ENCODE data around the gene FREM1.
"Not testable (repeated sequence)": the region's sequence is repeated elsewhere in the genome, so short reads cannot be mapped to it uniquely, and the experiment has no call there.

Gene FREM1

GRCh38 chr9:14909961-14910805 lies at the start of gene FREM1:
Gene FREM1 (minus strand): TSS chr9:14910428. CDS start chr9:14868977, 41,451 bp downstream.
- in situ Hi-C loops (cut with MboI; ENCODE audit: low sequenced_read_pairs): no loop called here

- in situ Hi-C loops (cut with MboI; ENCODE audit: low sequenced_read_pairs): no loop called here
Observed at GRCh38 chr9:14958989-14959388, 48.8 kb upstream of the FREM1 start.

GRCh38 chr9:14957109-14957508 lies 46.9 kb upstream of the FREM1 start:
- in situ Hi-C loops (cut with MboI; ENCODE audit: low sequenced_read_pairs): no loop called here

- in situ Hi-C loops (cut with MboI; ENCODE audit: low sequenced_read_pairs): no loop called here
Observed at GRCh38 chr9:14956208-14956607, 46.0 kb upstream of the FREM1 start.

- in situ Hi-C loops (cut with MboI; ENCODE audit: low sequenced_read_pairs): no loop called here
Observed at GRCh38 chr9:14945351-14945750, 35.1 kb upstream of the FREM1 start.

GRCh38 chr9:14941501-14942405 lies 31.5 kb upstream of the FREM1 start:
- in situ Hi-C loops (cut with MboI; ENCODE audit: low sequenced_read_pairs): no loop called here

- in situ Hi-C loops (cut with MboI; ENCODE audit: low sequenced_read_pairs): no loop called here
Observed at GRCh38 chr9:14939378-14939777, 29.1 kb upstream of the FREM1 start.

- in situ Hi-C loops (cut with MboI; ENCODE audit: low sequenced_read_pairs): no loop called here
Observed at GRCh38 chr9:14937216-14937615, 27.0 kb upstream of the FREM1 start.

GRCh38 chr9:14936491-14936890 lies 26.3 kb upstream of the FREM1 start:
- in situ Hi-C loops (cut with MboI; ENCODE audit: low sequenced_read_pairs): no loop called here

- in situ Hi-C loops (cut with MboI; ENCODE audit: low sequenced_read_pairs): no loop called here
Observed at GRCh38 chr9:14935964-14936363, 25.7 kb upstream of the FREM1 start.

- in situ Hi-C loops (cut with MboI; ENCODE audit: low sequenced_read_pairs): no loop called here
Observed at GRCh38 chr9:14935106-14935751, 25.0 kb upstream of the FREM1 start.

GRCh38 chr9:14932641-14933040 lies 22.4 kb upstream of the FREM1 start:
- in situ Hi-C loops (cut with MboI; ENCODE audit: low sequenced_read_pairs): no loop called here

GRCh38 chr9:14932231-14932630 lies 22.0 kb upstream of the FREM1 start:
- in situ Hi-C loops (cut with MboI; ENCODE audit: low sequenced_read_pairs): no loop called here

GRCh38 chr9:14926941-14927624 lies 16.9 kb upstream of the FREM1 start:
- in situ Hi-C loops (cut with MboI; ENCODE audit: low sequenced_read_pairs): no loop called here

GRCh38 chr9:14924230-14925219 lies 14.3 kb upstream of the FREM1 start:
- in situ Hi-C loops (cut with MboI; ENCODE audit: low sequenced_read_pairs): no loop called here

GRCh38 chr9:14923701-14924100 lies 13.5 kb upstream of the FREM1 start:
- in situ Hi-C loops (cut with MboI; ENCODE audit: low sequenced_read_pairs): no loop called here

- in situ Hi-C loops (cut with MboI; ENCODE audit: low sequenced_read_pairs): not testable (repeated sequence)
Observed at GRCh38 chr9:14920805-14921204, 10.6 kb upstream of the FREM1 start.

GRCh38 chr9:14913366-14913765 lies 3.1 kb upstream of the FREM1 start:
- in situ Hi-C loops (cut with MboI; ENCODE audit: low sequenced_read_pairs): no loop called here

GRCh38 chr9:14912859-14913258 lies 2.6 kb upstream of the FREM1 start:
- in situ Hi-C loops (cut with MboI; ENCODE audit: low sequenced_read_pairs): no loop called here

GRCh38 chr9:14911046-14911445 lies 818 bp upstream of the FREM1 start:
- in situ Hi-C loops (cut with MboI; ENCODE audit: low sequenced_read_pairs): no loop called here

Measured in hTERT RPE-1 (cell line).